ENCODE data around the gene ANKRD2. TPM values are rescaled to one million over a fixed set of nuclear protein-coding genes. Genes with fewer than 3 reads are reported as not detected.

The ANKRD2 gene
- total RNA-seq, 4 donors from 2014 or later = 0.22 to 1.0 TPM; not detected in 2

GRCh38 chr10:97587183-97587582 is 14.6 kb downstream of the ANKRD2 start:
- H3K9me3 ChIP-seq = no peaks in the 10 kb centered on the region
- peaks cover 0 to 17% (median 0%) of the 10 kb centered on the region in 4 donors for H3K4me1 ChIP-seq
- 89% methylated on average over 2 of the region's 2 CpGs for WGBS, 2 donors
- no peak for TF ChIP-seq EP300 (IDR thresholded peaks at IDR 0.05)
- TF ChIP-seq, protein P1, sequence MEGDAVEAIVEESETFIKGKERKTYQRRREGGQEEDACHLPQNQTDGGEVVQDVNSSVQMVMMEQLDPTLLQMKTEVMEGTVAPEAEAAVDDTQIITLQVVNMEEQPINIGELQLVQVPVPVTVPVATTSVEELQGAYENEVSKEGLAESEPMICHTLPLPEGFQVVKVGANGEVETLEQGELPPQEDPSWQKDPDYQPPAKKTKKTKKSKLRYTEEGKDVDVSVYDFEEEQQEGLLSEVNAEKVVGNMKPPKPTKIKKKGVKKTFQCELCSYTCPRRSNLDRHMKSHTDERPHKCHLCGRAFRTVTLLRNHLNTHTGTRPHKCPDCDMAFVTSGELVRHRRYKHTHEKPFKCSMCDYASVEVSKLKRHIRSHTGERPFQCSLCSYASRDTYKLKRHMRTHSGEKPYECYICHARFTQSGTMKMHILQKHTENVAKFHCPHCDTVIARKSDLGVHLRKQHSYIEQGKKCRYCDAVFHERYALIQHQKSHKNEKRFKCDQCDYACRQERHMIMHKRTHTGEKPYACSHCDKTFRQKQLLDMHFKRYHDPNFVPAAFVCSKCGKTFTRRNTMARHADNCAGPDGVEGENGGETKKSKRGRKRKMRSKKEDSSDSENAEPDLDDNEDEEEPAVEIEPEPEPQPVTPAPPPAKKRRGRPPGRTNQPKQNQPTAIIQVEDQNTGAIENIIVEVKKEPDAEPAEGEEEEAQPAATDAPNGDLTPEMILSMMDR (IDR thresholded peaks at IDR 0.05) = no peak
- DNase-seq (ENCODE audit: low spot score in 2 of 2) = no peak
- H3K27ac ChIP-seq = no peak overlapping the region
- no peaks in the 10 kb centered on the region for H3K27me3 ChIP-seq
- H3K4me3 ChIP-seq = no peak overlapping the region
- no peaks in the 10 kb centered on the region for H3K36me3 ChIP-seq

DNA sequence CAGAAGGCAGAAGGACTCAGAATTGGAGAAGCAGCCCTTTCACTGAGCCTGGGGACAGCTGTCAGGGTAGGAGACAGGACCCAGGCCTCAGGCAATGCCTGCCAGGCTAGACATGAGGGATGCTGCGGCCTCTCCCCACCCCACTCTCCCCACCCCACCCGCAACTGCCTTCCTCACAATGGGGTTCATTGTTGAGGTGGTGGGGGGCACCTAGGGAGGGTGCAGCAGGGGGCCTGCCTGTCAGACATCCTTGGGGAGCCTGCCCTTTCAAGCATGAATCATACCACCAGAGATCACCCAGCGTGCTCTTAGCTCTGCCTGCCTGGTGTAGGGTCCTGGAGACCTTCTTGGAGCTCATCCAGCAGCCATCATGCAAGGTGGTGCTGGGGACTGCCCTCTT is 16.9 kb downstream of the ANKRD2 start, which contains the start of gene C10orf62:
Gene C10orf62, plus strand, starts transcription at position 243 of the 400 bp plus-strand sequence. CDS start 177 bp downstream, outside the sequence.
- H3K4me1 ChIP-seq = peaks cover 0 to 15% (median 0%) of the 10 kb centered on the region in 4 donors
- TF ChIP-seq, protein P1 (IDR thresholded peaks at IDR 0.05) = no peak
- TF ChIP-seq EP300 (IDR thresholded peaks at IDR 0.05) (no peak), POLR2A (IDR thresholded peaks at IDR 0.05) (no peak)
- H3K27ac ChIP-seq = no peak within 1 kb of the TSS
- no peaks in the 10 kb centered on the region for H3K27me3 ChIP-seq
- WGBS, 2 donors = 27 to 52% methylated on average over 2 of the region's 3 CpGs
- no peak within 1 kb of the TSS for H3K4me3 ChIP-seq
- H3K36me3 ChIP-seq = no peaks in the 10 kb centered on the region
- no peaks in the 10 kb centered on the region for H3K9me3 ChIP-seq
- DNase-seq (ENCODE audit: low spot score in 2 of 2) = no peak

- H3K4me1 ChIP-seq = peaks cover 0 to 7% (median 0%) of the 10 kb centered on the region in 4 donors
- H3K4me3 ChIP-seq = no peak overlapping the region
- 80 to 84% methylated on average over 11 to 15 of the region's 15 CpGs for WGBS, 2 donors
- H3K36me3 ChIP-seq = no peaks in the 10 kb centered on the region
- H3K9me3 ChIP-seq = no peaks in the 10 kb centered on the region
- DNase-seq (ENCODE audit: low spot score in 2 of 2) = no peak
- no peaks in the 10 kb centered on the region for H3K27me3 ChIP-seq
- H3K27ac ChIP-seq = no peak overlapping the region
- TF ChIP-seq EP300 (IDR thresholded peaks at IDR 0.05) = no peak
- TF ChIP-seq POLR2A (IDR thresholded peaks at IDR 0.05) = no peak
- TF ChIP-seq, protein P1 (IDR thresholded peaks at IDR 0.05) = no peak
These were observed 17.6 kb downstream of the ANKRD2 start for GRCh38 chr10:97590082-97590747.

DNA sequence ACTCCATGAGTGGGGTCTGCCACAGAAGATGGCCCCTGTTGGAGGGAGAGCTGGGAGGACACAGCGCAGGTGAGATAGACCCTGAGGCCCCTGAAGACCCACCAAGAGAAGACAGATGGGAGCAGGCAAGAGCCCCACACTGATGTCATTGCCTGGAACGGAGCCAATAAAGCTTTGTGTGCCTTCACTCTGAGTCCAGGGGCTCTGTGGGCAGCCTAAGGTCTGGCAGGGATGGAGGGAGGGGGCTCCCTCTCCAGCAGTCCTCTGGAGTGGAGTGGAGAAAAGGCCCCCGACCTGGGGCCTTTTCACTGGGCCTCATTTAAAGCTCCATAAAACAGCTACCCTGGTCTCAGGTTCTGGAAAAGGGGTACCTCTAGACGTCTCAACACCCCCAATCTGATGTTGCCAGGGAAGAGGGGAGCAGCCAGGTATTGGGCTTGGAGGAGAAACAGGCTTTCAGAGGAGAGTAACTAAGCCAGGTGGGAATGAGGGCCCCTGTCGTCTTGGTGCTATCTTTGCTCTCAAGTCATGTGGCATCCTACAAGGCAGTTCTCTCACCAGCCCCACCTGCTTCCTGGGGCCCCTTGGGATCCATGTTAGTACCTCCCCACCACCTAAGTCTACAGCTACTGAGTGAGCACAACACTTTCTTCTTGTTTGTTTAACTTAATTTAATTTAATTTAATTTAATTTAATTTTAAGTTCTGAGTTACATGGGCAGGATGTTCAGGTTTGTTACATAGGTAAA is 18.3 kb downstream of the ANKRD2 start:
- no peak for DNase-seq (ENCODE audit: low spot score in 2 of 2)
- Histone ChIP-seq H3K27ac (no peak overlapping the region), H3K27me3 (no peaks in the 10 kb centered on the region), H3K36me3 (no peaks in the 10 kb centered on the region), H3K4me1 (peaks cover 0 to 9% (median 3%) of the 10 kb centered on the region in 4 donors), H3K4me3 (no peak overlapping the region), H3K9me3 (no peaks in the 10 kb centered on the region)
- 52 to 60% methylated on average over 5 of the region's 5 CpGs for WGBS, 2 donors
- no peak for TF ChIP-seq EP300 (IDR thresholded peaks at IDR 0.05)
- no peak for TF ChIP-seq POLR2A (IDR thresholded peaks at IDR 0.05)

- Histone ChIP-seq H3K9me3 (no peaks in the 10 kb centered on the region), H3K4me3 (no peak overlapping the region), H3K36me3 (no peaks in the 10 kb centered on the region), H3K4me1 (peaks cover 0 to 24% (median 6%) of the 10 kb centered on the region in 4 donors), H3K27ac (peak overlapping the region in 1 of 4 donors; percentile 44), H3K27me3 (no peaks in the 10 kb centered on the region)
- 44 to 46% methylated on average over 4 of the region's 4 CpGs for WGBS, 2 donors
- TF ChIP-seq EP300 (IDR thresholded peaks at IDR 0.05) (no peak), POLR2A (IDR thresholded peaks at IDR 0.05) (no peak)
- TF ChIP-seq, protein P1 (IDR thresholded peaks at IDR 0.05) = no peak
- peak in 1 of 2 donors; percentile 49 for DNase-seq (ENCODE audit: low spot score in 2 of 2)
These were observed 20.8 kb downstream of the ANKRD2 start for GRCh38 chr10:97593421-97593820.
